Hepatic stellate cell (primary cell): Measurements from ENCODE around the gene GTPBP4.
A peak's percentile ranks its signal among the peaks of the same experiment; 100 is the strongest.

ENCODE experiments used
- DNase-seq: peaks from one replicate; pipeline ENCODE4 v3.0.0; 2011; ENCODE audit warnings: low spot score

GTPBP4 gene

DNA sequence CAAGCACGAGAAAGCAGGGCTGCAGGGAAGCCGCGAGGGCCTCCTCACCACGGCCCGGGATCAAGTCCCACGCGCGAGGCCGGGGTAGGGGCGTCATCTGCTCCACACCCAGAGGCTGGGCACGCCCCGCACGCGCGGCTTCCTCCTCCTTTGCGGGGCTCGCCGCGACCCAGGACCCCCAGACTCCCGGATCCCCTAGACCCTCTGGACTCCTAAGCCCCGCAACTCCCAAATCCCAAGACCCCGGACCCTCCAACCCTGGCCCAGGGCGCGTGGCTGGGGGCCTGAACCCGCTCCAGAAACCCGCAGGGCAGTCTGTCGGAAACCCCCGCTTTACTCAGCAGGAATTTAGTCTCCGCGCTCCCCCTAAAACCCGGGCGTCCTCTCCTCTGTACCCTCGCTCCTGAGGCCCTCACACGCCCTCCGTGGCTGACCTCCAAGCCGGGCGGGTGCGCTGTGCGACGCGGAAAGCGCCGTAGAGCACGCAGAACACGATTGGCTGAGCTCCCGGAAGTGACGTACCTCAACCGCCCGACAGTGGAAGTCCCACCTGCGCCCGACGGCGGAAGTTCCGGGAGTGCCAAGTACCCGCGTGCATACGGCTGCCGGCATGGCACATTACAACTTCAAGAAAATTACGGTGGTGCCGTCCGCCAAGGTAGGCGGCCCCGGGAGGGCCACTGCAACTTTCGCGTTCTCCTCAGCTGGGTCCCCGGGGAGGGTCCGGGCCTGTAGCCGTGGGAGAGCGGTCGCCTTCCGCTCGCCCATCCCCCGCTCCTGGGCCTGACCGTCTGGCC lies at the start of gene GTPBP4:
TSS of gene GTPBP4 (plus strand) at position 565 of the 797 bp plus-strand sequence. CDS start at position 611, 46 bp downstream.
- DNase-seq = peak; percentile 99

DNA sequence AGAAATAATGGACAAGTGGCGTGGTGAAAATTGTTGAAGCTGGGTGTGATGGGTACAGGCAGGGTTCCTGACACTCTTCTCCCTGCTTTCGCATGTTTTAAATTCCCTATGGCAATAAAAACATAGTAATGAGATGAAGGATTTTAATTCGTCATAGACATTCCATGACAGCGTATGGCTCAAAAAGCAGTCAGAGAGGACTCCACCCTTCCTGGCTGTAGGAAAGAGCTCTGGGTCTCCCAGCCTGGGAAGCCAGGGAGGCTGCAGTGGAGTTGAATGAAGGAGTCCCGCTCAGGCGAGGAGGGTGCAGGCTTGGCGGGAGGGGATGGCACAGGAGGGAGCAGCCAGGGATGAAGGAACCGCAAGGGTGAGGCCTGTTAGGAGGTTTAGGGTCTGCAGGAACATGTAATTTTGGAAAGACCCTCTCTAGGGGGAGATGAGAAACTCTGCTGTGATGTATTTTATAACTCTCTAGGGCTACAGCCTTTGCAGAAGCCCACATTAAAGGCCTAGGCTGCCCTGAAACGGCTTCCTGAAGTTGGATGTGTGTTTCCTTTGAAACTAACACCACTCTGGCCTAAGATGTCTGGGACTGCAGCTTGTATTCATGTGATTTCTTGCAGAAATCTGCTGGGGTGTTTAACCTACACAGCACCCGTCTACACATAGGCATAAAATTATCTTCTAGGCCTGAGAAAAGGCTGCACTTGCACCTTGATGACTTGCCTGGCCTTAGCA lies 49.1 kb upstream of the GTPBP4 start:
- DNase-seq = peak; percentile 31

DNA sequence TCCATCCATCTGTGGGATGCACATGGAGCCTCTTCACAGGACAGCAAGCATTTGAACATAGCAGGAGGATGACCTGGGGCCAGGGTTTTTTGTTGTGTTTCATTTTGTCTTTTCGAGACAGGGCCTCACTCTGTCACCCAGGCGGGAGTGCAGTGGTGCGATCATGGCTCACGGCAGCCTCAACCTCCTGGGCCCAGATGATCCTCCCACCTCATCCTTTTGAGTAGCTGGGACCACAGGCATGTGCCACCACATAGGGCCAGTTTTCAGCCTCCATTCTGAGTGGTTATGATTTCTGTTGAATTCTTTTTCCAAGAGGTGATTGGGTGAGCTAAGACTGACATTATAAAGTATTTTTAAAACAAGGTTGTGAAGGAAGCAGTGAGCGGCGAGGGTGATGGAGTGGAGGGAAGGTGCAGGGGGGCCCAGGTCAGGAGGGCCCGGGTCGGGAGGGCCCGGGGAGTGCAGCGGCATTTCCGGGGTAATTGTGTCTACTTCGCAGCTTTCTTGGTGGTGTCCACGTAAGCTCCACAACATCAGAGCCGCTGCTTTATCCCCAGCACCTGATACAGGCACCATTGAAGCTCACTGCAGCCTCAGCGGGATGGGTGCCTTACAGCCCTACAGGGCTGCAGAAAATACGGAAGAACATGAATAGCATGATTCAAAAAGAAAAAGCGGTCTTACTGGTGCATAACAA lies 44.8 kb upstream of the GTPBP4 start:
- DNase-seq = no peak

DNA sequence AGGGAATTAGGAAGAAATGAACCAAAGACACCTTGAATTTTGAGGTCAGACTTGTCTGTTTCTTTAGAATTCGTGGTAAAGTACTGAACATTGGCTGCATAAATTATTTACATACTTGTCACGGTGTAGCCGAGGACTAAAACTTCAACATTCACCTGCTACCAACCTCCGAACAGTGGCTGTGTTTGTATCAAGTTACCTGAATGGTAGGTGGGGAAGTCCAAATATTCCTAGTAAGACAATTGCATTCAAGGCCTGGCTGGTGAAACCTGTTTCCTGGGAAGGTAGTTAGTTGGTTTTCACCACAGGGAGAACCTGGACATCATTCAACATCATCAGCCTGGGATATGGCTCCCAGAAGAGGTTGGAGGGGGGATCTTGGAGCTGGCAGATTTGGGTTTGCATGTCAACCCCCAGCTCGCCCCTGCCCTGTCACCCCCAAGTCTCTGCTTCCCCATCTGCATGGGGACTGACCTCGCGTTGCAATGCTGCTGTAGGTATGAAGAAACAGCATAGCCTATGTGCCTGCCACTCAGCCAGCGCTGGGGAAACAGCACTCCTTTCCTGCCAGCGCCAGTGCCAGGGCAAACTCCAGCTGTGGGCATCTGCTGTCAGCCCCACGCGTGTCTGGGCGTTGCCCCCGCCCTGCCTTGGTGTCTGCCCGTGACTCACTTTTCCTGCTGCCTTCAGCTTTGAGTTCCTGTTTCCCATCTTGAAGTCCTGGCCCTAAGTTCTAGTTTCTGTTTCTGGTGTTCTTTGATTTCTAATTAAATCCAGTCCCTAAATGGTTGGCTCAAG lies 44.0 kb upstream of the GTPBP4 start:
- peak; percentile 61 for DNase-seq

DNA sequence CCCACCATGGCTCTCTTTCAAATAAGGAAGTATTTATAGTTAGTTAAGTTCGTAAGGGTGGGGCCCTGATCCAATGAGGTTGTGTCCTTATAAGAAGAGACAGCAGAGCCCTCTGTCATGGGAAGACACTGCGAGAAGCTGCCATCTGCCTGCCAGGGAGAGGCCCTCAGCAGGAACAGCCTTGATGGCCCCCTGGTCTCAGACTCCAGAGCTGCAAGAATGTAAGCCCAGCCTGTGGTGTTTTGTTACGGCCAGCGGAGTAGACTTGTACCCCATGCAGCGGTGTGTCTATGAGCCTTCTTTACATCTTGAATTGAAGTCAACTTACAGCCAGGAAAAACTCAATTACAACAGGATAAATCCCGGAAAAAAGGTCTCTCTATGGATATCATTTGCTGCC lies 42.5 kb upstream of the GTPBP4 start:
- DNase-seq = no peak

DNA sequence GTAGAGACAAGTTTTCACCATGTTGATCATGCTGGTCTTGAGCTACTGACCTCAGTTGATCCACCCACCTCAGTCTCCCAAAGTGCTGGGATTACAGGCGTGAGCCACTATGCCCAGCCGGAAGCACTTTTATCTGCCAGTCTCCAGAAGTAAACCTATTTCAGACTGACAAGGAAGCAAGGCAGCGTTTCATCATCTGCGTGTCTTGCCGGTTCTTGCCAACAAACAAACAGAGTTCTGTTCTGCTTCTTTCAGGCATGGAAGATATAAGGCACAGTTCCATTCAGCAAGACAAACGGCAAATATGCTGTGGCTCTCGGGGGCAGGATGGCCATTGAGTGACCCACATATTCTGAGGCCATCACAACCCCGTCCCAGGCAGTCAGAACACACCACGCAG lies 41.2 kb upstream of the GTPBP4 start:
- no peak for DNase-seq

DNA sequence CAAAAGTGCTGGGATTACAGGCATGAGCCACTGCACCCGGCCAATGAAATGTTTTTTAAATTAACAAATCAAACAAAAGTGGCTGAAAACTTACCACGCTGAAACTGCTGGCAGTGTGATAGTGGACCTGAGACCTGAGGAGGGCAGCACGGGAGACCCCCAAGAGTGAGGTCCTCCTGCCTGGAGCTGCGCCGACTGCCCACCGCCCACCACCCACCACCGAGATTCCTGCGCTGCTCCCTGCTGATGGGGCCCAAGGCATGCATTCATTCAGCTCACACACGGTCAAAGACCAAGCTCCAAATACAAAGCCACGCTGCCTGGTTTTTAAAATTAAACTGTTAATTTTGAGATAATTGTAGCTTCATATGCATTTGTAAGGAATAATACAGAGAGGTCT lies 40.4 kb upstream of the GTPBP4 start:
- no peak for DNase-seq

DNA sequence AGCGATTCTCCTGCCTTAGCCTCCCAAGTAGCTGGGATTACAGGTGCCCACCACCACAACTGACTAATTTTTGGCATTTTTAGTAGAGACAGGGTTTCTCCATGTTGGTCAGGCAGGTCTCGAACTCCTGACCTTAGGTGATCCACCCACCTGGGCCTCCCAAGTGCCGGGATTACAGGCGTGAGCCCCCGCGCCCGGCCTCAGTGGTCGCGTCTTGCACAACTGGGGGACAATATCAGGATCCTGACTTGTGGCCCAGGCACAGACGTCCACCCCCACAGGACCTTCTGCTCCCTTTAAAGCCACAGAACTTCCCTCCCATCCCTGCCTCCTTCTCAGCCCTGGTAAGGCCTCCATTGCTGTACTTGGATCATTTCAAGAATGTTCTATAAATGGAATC lies 39.9 kb upstream of the GTPBP4 start:
- no peak for DNase-seq

DNA sequence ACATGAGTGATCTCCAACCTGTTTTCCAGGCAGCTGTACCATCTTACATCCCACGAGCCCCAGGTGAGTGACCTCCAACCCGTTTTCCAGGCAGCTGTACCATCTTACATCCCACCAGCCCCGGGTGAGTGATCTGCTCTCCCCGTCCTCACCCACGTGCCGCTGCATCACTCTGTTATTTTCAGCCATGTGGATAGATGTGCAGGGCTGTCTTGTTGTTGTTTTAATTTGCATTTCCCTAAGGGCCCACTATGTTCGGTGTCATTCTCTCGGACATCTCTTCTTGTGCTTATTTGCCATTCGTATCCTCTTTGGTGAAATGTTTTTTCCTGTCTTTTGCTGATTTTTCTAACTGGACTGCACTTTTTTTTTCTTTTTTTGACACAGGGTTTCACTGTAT lies 38.8 kb upstream of the GTPBP4 start:
- DNase-seq = no peak

DNA sequence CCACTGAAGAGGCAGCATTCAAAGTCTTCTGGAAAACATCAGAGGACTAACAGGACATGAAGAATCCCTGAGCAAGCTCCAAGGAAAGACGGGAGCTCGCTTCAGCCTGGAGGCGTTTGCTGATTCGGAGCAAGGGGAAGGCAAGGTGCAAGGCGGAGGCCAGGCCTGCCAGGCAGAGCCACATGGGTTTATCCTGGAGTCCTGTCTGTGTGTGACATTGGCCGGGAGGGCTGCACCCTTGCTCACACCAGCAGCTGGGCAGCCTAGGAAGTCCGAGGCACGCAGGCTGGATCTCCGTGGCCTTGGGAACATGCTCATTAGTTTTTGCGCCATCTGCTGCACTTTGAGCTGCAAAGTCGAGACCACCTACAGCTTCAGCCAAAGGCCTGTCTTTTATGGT lies 34.4 kb upstream of the GTPBP4 start:
- no peak for DNase-seq

DNA sequence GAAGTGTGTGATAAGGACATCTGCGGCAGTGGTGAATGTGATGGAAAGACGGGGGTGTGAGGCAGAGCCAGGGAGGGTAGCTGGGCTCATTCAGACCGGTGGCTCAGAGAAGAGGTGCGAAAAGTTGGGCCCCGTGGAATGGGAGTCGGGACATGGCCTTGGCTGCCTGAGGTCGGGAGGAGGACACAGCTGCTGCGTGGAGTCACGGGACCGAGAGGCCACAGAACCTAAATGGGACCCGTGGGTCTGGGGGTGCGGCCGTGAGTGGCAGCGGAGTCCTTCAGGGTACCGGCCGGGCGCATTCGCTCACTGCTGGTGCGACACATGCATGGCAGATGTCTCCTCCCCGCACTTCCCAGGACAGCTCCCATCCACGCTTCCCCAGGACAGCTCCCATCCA lies 33.8 kb upstream of the GTPBP4 start:
- DNase-seq = no peak

DNA sequence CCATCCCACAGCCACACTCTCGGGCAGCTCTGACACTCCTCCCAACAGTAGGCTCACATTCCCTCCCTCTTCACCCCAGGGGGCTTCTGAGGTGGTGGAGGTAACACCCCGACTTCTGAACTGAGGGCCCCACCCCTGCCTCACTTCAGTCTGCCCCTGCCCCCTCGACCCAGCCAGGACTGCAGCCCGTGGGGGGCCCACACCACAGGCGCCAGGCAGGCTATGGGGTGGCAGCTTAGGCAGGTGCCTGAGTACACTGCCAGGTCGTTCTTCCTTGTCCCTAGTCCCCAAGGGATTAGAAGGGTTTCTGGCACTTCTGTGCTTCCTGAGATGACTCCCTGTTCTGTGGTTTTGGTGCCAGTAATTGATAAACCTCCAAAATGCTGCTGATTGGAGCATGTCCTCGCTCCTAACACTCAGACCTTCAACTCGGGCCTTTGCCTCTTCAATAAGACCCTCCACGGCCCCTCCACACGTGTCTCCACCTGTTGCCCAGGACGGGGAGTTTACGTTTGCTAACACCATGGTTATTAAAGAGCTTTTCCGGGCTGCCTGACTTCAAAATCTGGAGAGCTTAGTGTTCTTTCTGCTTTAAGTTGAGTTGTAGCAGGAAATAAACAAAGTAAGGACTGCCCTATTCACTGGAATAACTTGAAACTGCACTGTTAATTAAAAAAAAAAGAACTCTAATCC lies 33.0 kb upstream of the GTPBP4 start:
- no peak for DNase-seq

DNA sequence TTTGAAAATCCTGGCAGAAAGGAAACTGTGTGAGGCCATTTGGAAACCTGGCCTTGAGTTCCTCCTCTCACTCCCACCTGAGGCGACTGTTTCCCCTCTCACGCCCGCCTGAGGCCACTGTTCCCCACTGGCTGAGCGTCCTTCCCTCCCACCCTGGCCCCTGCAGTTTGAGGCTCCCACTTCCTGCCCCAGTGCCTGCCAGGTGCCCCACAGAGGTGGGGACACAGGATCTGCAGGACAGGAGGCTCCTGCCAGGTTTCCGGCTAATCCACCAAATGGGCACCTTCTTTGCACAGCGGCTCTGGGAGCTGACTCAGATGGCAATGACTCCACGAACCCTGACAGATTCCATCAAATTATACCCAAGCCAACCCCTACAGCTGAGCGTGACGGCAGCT lies 32.4 kb upstream of the GTPBP4 start:
- DNase-seq = no peak

DNA sequence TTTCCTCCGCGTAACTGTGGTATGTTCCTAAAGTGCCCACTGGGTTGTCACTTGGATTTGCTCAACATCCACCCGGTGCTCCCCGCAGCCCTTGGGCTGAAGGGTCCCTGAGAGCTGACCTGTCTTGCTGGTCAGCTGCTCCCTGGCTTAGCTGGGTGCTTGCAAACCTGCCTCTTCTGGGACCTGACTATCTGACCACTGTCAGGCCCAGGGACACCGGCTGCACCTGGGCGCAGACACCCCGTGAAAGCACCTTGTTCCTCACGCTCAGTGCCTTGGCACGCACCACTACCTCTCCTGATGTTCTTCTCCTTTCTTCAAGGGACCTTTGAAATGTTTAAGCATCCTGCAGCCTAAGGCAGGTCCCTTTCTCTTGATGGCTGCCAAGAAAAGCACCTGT lies 30.1 kb upstream of the GTPBP4 start:
- no peak for DNase-seq

DNA sequence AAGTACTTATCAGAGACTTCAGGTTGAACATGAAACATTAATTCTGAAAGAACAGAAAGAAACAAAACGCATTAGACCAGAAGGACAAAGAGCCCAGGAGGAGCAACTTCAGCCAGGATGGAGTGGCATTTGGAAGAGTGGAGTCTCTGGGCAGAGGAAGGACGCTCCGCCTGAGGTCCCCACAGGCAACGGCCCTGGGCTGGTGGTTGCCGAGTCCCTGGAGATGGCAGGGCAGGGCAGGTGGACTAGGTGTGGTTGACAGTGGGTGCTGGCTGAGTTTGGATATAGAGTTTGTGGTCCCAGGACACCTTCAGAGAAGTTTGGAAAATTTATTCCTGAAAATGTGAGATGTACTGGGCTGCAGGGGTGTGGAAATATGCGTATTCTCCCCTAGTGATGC lies 29.4 kb upstream of the GTPBP4 start:
- DNase-seq = no peak

DNA sequence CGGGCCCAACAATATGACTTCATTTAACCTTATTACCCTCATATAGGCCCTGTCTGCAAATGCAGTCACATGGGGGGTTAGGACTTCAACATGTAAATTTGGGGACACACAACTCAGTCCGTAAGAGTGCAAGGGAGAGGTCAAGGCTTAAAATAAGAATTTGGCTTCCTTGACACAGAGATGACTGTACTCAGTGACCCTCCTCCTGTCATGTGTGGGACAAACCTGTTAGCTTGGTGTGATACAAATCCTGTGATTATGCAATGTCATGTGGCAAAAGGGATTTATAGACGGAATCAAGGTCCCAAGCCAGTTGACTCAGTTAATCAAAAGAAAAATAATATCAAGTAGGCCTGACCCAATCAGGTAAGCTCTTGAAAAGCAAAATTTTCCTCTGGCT lies 25.9 kb upstream of the GTPBP4 start:
- no peak for DNase-seq

DNA sequence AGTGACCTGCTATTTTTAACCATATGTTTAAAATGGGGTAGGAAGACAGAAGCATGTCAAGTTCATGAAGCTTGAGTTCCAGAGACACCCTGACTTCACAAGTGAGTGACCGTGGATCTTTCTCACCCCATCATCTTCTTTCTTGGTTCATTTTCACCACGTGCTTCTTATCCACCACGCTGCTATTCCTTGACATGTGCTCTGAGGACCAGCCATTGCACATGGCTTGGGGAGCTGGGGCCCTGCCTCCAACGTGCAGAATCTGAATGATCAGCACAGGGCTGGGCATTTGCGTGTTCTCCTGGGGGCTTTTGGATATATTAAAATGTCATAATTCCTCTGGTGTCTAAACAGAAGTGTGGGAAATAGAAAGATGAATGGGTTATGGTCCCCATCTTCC lies 25.0 kb upstream of the GTPBP4 start:
- DNase-seq = no peak

DNA sequence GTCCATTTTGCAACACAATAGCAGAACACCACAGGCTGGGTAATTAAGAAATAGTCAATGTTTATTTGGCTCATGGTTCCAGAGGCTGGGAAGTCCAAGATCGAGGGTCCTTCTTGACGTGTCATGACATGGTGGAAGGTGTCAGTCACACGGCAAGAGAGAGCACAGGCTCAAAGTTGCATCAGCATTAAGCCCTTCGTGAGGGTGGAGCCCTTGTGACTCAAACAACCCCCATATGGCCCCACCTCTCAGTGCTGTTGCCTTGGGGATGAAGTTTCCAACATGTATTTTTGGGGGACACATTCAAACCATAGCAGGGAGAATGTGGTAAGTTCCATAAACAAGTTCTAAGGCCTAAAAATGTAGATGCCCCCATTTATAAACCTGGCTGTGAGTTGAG lies 24.6 kb upstream of the GTPBP4 start:
- no peak for DNase-seq

DNA sequence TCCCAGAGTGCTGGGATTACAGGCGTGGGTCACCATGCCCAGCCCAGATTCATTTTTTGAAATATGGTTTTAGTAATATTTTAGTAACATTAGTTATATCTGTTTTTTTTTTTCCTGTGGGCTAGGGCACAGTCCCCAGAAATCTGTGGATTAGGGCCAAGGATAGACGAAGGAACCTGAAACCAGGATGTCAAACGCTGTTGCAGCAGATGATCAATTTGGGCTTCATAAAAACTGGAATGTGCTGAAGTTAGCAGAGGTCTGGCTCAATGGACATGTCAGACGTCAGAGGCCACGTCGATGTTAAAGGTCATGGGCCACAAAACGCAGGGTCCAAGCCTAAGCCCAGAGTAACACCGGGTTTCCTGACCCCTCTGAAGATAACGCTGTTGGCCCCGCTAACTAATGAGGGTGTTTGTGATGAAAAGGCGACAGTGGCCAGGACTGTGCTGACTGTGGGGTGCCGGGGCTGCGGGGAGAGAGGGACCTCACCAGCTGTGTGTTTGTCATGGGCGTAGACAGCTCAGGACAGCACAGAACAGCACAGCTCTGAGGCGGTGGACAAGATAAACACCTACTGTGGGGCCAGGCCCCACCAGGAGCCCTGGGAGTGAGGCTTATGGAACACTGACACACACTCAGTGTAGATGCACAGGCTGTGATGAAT lies 23.8 kb upstream of the GTPBP4 start:
- peak; percentile 44 for DNase-seq

DNA sequence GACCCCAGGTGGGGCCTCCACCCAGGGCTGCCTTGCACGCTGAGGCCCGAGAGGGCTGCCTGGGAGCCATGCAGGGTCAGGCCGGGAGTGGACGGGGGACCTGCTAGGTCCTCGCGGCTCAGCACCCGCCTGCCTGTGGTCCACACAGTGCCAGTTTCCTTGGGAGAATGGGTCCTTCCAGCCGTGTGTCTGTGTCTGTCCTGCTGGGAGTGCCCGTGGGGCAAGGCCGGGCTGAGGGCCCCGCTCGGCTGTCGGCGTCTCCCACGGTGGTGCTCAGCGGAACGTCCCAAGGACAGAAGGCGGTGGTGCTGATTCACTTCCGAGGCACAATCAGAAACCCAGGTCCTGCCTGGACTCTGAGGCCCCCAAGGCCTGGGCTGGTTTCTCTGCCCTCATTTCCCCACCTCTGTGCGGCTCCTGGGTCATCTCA lies 23.2 kb upstream of the GTPBP4 start:
- no peak for DNase-seq
